H1 (cell line): ENCODE measurements around the gene RAB41. TPM values are rescaled to one million over a fixed set of nuclear protein-coding genes. Genes with fewer than 3 reads are reported as not detected.
A peak's percentile ranks its signal among the peaks of the same experiment; 100 is the strongest.

Source experiments
- CTCF ChIA-PET: fragments of 300-600 bp; sonication (Branson Sonifier 250); formaldehyde crosslinking; loops from one replicate; lab custom pipeline; 2021; ENCODE audit not compliant: partially characterized antibody; lab: Charles Lee
- POLR2A ChIA-PET: fragments of 300-600 bp; sonication (Branson Sonifier 250); formaldehyde crosslinking; loops from one replicate; lab custom pipeline; 2021; ENCODE audit warnings: inconsistent platforms; ENCODE audit not compliant: partially characterized antibody; lab: Charles Lee
- DNase-seq, 2 experiments: peaks; one replicate each; pipeline versions ENCODE4 v3.0.0 to v3.0.0-alpha.2; 2010 to 2022; ENCODE audit warnings: low spot score in 2 of 2, low read depth in 1 of 2, mixed read lengths in 1 of 2
- FAIRE-seq: peaks from 2 replicates; lab custom pipeline; 2011; peaks lifted over from hg19 to GRCh38; lab: Jason Lieb, UNC
- H2AFZ ChIP-seq: 2 replicates; pipeline ENCODE4 v1.8.1; 2012; ENCODE audit warnings: low read length, inconsistent platforms
- H2AK5ac ChIP-seq: 2 replicates; pipeline ENCODE4 v1.6.1; 2013; ENCODE audit warnings: low read depth, low read length
- H2BK120ac ChIP-seq: replicated peaks from 2 replicates; pipeline ENCODE3; 2013; ENCODE audit warnings: low read depth, low read length, inconsistent platforms
- H2BK12ac ChIP-seq: 2 replicates; pipeline ENCODE4 v1.6.1; 2013; ENCODE audit warnings: low read depth, low read length
- H2BK15ac ChIP-seq: 2 replicates; pipeline ENCODE4 v1.6.1; 2013; ENCODE audit warnings: low read length
- H2BK20ac ChIP-seq: 2 replicates; pipeline ENCODE4 v1.6.1; 2013; ENCODE audit warnings: low read length
- H2BK5ac ChIP-seq: 2 replicates; pipeline ENCODE4 v1.6.1; 2013; ENCODE audit warnings: low read depth, low read length
- H3K14ac ChIP-seq: 2 replicates; pipeline ENCODE4 v1.6.1; 2013; ENCODE audit warnings: inconsistent platforms; ENCODE audit not compliant: insufficient read length
- H3K18ac ChIP-seq: 2 replicates; pipeline ENCODE4 v1.6.1; 2013; ENCODE audit warnings: low read length; ENCODE audit errors: extremely low read depth
- H3K23ac ChIP-seq: 2 replicates; pipeline ENCODE4 v1.6.1; 2013; ENCODE audit warnings: inconsistent platforms; ENCODE audit not compliant: insufficient read length
- H3K23me2 ChIP-seq: 2 replicates; pipeline ENCODE4 v1.6.1; 2013; ENCODE audit warnings: low read depth, low read length
- H3K27ac ChIP-seq: 2 replicates; pipeline ENCODE4 v1.6.1; 2011; ENCODE audit warnings: low read depth, low read length, inconsistent platforms
- H3K27me3 ChIP-seq, 4 experiments: replicated peaks in 1 of 4; 1 replicate in 1 of 4; 2 replicates in 3 of 4; pipeline versions ENCODE4 v1.6.1 to v1.8.1; 2011 to 2013; ENCODE audit warnings: low read length in 3 of 4, mild to moderate bottlenecking in 3 of 4, inconsistent platforms in 2 of 4, mixed read lengths in 2 of 4, moderate library complexity in 1 of 4; ENCODE audit not compliant: control insufficient read depth in 3 of 4, insufficient read depth in 3 of 4; ENCODE audit errors: extremely low read depth in 1 of 4
- H3K36me3 ChIP-seq, 4 experiments: 2 replicates each; pipeline versions ENCODE4 v1.6.1 to v1.8.1; 2011 to 2013; ENCODE audit warnings: mild to moderate bottlenecking in 4 of 4, low read length in 3 of 4, moderate library complexity in 2 of 4, control low read depth in 1 of 4, inconsistent platforms in 1 of 4; ENCODE audit not compliant: insufficient read depth in 4 of 4, control insufficient read depth in 2 of 4
- H3K4ac ChIP-seq: replicated peaks from 2 replicates; pipeline ENCODE3; 2013; ENCODE audit warnings: low read length, low read depth, mixed read lengths, inconsistent platforms; ENCODE audit not compliant: insufficient read length
- H3K4me1 ChIP-seq, 4 experiments: replicated peaks in 1 of 4; 1 replicate in 1 of 4; 2 replicates in 3 of 4; pipeline versions ENCODE4 v1.6.1 to v1.8.1; 2011 to 2013; ENCODE audit warnings: low read length in 3 of 4, inconsistent platforms in 2 of 4, mixed read lengths in 1 of 4; ENCODE audit not compliant: insufficient read depth in 4 of 4, control insufficient read depth in 3 of 4
- H3K4me2 ChIP-seq, 2 experiments: 2 replicates each; pipeline versions ENCODE4 v1.6.1 to v1.8.1; 2011 to 2013; ENCODE audit warnings: low read depth in 2 of 2, low read length in 2 of 2, control low read depth in 1 of 2, inconsistent platforms in 1 of 2, mild to moderate bottlenecking in 1 of 2; ENCODE audit not compliant: insufficient read depth in 1 of 2
- H3K4me3 ChIP-seq, 4 experiments: fragments of 200-600, 300-600 bp in 1 of 4; sonication (generic), shearing (Covaris generic), sonication (Bioruptor Twin) in 1 of 4; 2 replicates each; pipeline versions ENCODE4 v1.5.1 to v1.8.1; 2011 to 2016; ENCODE audit warnings: low read length in 4 of 4, low read depth in 3 of 4, control low read depth in 2 of 4, inconsistent platforms in 2 of 4, mild to moderate bottlenecking in 2 of 4, mixed read lengths in 1 of 4, moderate library complexity in 1 of 4; ENCODE audit not compliant: insufficient read depth in 2 of 4; ENCODE audit errors: extremely low read depth in 1 of 4
- H3K56ac ChIP-seq: replicated peaks from 2 replicates; pipeline ENCODE3; 2013; ENCODE audit warnings: low read depth, mild to moderate bottlenecking, mixed read lengths, low read length, inconsistent platforms; ENCODE audit not compliant: insufficient read length
- H3K79me1 ChIP-seq: 2 replicates; pipeline ENCODE4 v1.6.1; 2013; ENCODE audit warnings: low read depth, low read length, control low read depth
- H3K79me2 ChIP-seq, 2 experiments: 2 replicates each; pipeline versions ENCODE4 v1.6.1 to v1.8.1; 2012 to 2013; ENCODE audit warnings: low read length in 2 of 2, mild to moderate bottlenecking in 2 of 2, inconsistent platforms in 1 of 2; ENCODE audit not compliant: insufficient read depth in 2 of 2, control insufficient read depth in 1 of 2
- H3K9ac ChIP-seq, 4 experiments: replicated peaks in 1 of 4; 1 replicate in 1 of 4; 2 replicates in 3 of 4; pipeline versions ENCODE4 v1.6.1 to v1.8.1; 2011 to 2013; ENCODE audit warnings: low read depth in 3 of 4, low read length in 3 of 4, control low read depth in 2 of 4, mild to moderate bottlenecking in 2 of 4, moderate library complexity in 2 of 4, inconsistent platforms in 1 of 4; ENCODE audit errors: extremely low read depth in 1 of 4
- H3K9me3 ChIP-seq, 2 experiments: 2 replicates each; pipeline versions ENCODE4 v1.6.1 to v1.8.1; 2012 to 2013; ENCODE audit warnings: mild to moderate bottlenecking in 2 of 2, moderate library complexity in 2 of 2, control low read depth in 1 of 2, inconsistent platforms in 1 of 2, low read depth in 1 of 2, low read length in 1 of 2, mixed read lengths in 1 of 2; ENCODE audit not compliant: insufficient read depth in 2 of 2
- H4K20me1 ChIP-seq, 2 experiments: replicated peaks in 1 of 2; 2 replicates each; pipeline versions ENCODE3 to v1.8.1; 2011 to 2013; ENCODE audit warnings: inconsistent platforms in 2 of 2, low read length in 2 of 2, mild to moderate bottlenecking in 1 of 2; ENCODE audit not compliant: insufficient read depth in 2 of 2, control insufficient read depth in 1 of 2
- H4K5ac ChIP-seq: 2 replicates; pipeline ENCODE4 v1.6.1; 2013; ENCODE audit warnings: low read length, low read depth, mixed read lengths, inconsistent platforms; ENCODE audit not compliant: insufficient read length
- H4K8ac ChIP-seq: 2 replicates; pipeline ENCODE4 v1.8.0; 2013; ENCODE audit warnings: mild to moderate bottlenecking, moderate library complexity, low read length, inconsistent platforms; ENCODE audit not compliant: insufficient read depth; ENCODE audit errors: extremely low read depth
- H4K91ac ChIP-seq: replicated peaks from 2 replicates; pipeline ENCODE3; 2013; ENCODE audit warnings: low read length, mixed read lengths, inconsistent platforms; ENCODE audit not compliant: insufficient read length
- ATF3 ChIP-seq: IDR thresholded peaks from 2 replicates; pipeline ENCODE4 v1.6.1; 2011; ENCODE audit warnings: low read depth, mild to moderate bottlenecking, low read length; ENCODE audit not compliant: insufficient read depth
- WGBS, 2 experiments: shearing (Covaris generic) in 1 of 2; methylation state at CpG; one replicate each; pipeline versions ENCODE4 v1.1.6 to v1.1.7; 2013 to 2015; ENCODE audit warnings: low lambda C conversion rate in 2 of 2, mixed read lengths in 2 of 2, inconsistent platforms in 1 of 2, low coverage in 1 of 2, missing lambda C conversion rate in 1 of 2; ENCODE audit not compliant: insufficient replicate concordance in 2 of 2, insufficient coverage in 1 of 2, insufficient read length in 1 of 2; ENCODE audit errors: extremely low coverage in 1 of 2, missing lambda C conversion rate in 1 of 2; 5-methylcytosine and 5-hydroxymethylcytosine counted together
- polyA plus RNA-seq, 7 experiments: library from polyadenylated mRNA; depleted of rRNA in 3 of 7; stranded (reverse) in 5 of 7; unstranded in 2 of 7; fragments of >200 nt in 5 of 7; fragments of 200-250 nt in 2 of 7; gene quantifications; 1 replicate in 5 of 7; 2 replicates in 1 of 7; 4 replicates in 1 of 7; pipeline versions ENCODE4 v1.2.1 to v1.2.3, GENCODE V29; 2011 to 2013; ENCODE audit warnings: missing spikeins in 2 of 7, mixed read lengths in 2 of 7
- total RNA-seq: library from RNA; stranded (reverse); fragmentation: NEBNext Ultra II Directional; extraction: Animal tissue kit (Norgen Biotek cat#: 25700); gene quantifications from 2 replicates; pipeline ENCODE4 v1.2.1, GENCODE V29; 2021

RAB41 gene
- total and polyA plus RNA-seq, 2 of the 8 experiments (the other 6 are each of a cell fraction or from before 2014, with no cell fraction given), result not detected

- Histone ChIP-seq H3K79me2 (peaks cover 0 to 18% of the 10 kb centered on the region in 2 experiments; a peak in 2 of 4 replicates), H2BK20ac (no peak overlapping the region), H3K56ac (no peak overlapping the region), H2AFZ (peak overlapping the region; percentile 88; the same call in 1 of the 2 replicates), H4K8ac (no peak overlapping the region), H3K79me1 (no peaks in the 10 kb centered on the region; the same call in 1 of the 2 replicates), H3K18ac (peak overlapping the region; percentile 60; the same call in 1 of the 2 replicates), H2BK15ac (no peak overlapping the region), H3K4me1 (no peaks in the 10 kb centered on the region; a peak in 2 of 7 replicates), H3K4me2 (peak overlapping the region; percentile 69 to 72), H3K23ac (no peak overlapping the region), H2BK120ac (no peak overlapping the region), H4K20me1 (no peaks in the 10 kb centered on the region), H4K91ac (no peak overlapping the region), H3K23me2 (no peaks in the 10 kb centered on the region; the same call in 1 of the 2 replicates), H3K9me3 (no peaks in the 10 kb centered on the region), H3K4me3 (peak overlapping the region; percentile 71 to 91 (median 82)), H3K36me3 (peaks cover 0 to 8% (median 4%) of the 10 kb centered on the region in 4 experiments; a peak in 4 of 8 replicates), H2AK5ac (no peak overlapping the region), H3K4ac (no peak overlapping the region), H3K14ac (no peak overlapping the region), H3K27ac (no peak overlapping the region), H2BK5ac (no peak overlapping the region; the same call in 1 of the 2 replicates), H2BK12ac (no peak overlapping the region), H3K9ac (peak overlapping the region in 3 of 4 experiments; percentile 45 to 67 (median 62); a peak in 4 of 7 replicates), H3K27me3 (no peaks in the 10 kb centered on the region), H4K5ac (no peak overlapping the region)
- CTCF ChIA-PET, result interaction anchor here (0.6 kb wide), 1 partner anchor 670 kb away, joined by 3 read pairs; no protein-coding TSS in a partner anchor
- WGBS, 2 experiments, result 31% methylated on average over 11 of the region's 11 CpGs; no CpG with 5 or more reads in 1 of the 2 experiments
- POLR2A ChIA-PET, result interaction anchor here (0.8 kb wide), 2 partner anchors 25 to 27 kb away, joined by 3 to 4 read pairs; no protein-coding TSS in a partner anchor
- DNase-seq (no peak), FAIRE-seq (no peak)
- TF ChIP-seq ATF3, result no peak
These were observed 7.3 kb downstream of the RAB41 start for GRCh38 chrX:70289168-70289792.
